SK-N-SH (cell line): ENCODE measurements around the gene AEBP1. TPM values are rescaled to one million over a fixed set of nuclear protein-coding genes. Genes with fewer than 3 reads are reported as not detected.

Experiments
- CTCF ChIA-PET: fragments of 300-600, 350-600 bp; formaldehyde crosslinking; extraction: SDS; loops from one replicate; lab custom pipeline; 2021; lab: Yijun Ruan, JAX
- POLR2A ChIA-PET: fragments of 350-600 bp; sonication (Branson Sonifier 250); formaldehyde crosslinking; extraction: SDS; loops from one replicate; lab custom pipeline; 2020; ENCODE audit warnings: antibody characterized with exemption, inconsistent platforms; lab: Yijun Ruan, JAX
- DNase-seq: peaks from one replicate; pipeline ENCODE4 v3.0.0; 2012
- H2AFZ ChIP-seq: fragments of 200-600 bp; sonication (generic); 2 replicates; pipeline ENCODE4 v1.8.1; 2016; ENCODE audit warnings: antibody characterized with exemption, mild to moderate bottlenecking, low read depth
- H3F3A ChIP-seq: fragments of 200-600 bp; sonication (generic); replicated peaks from 2 replicates; pipeline ENCODE3; 2016; ENCODE audit warnings: antibody characterized with exemption, mild to moderate bottlenecking; ENCODE audit not compliant: insufficient read depth
- H3K27ac ChIP-seq, 2 experiments: fragments of 200-500 bp in 1 of 2; fragments of 200-600 bp in 1 of 2; sonication (Bioruptor generic) in 1 of 2; sonication (generic), shearing (Covaris generic) in 1 of 2; 2 replicates each; pipeline versions ENCODE4 v1.5.1 to v1.6.1; 2014 to 2016; ENCODE audit warnings: low read depth in 2 of 2, inconsistent platforms in 1 of 2, low read length in 1 of 2, mild to moderate bottlenecking in 1 of 2, mixed read lengths in 1 of 2
- H3K27me3 ChIP-seq: fragments of 200-600 bp; sonication (generic), shearing (Covaris generic); 2 replicates; pipeline ENCODE4 v1.6.1; 2016; ENCODE audit warnings: mixed run types; ENCODE audit not compliant: insufficient read depth
- H3K36me3 ChIP-seq, 2 experiments: fragments of 200-500 bp in 1 of 2; fragments of 200-600 bp in 1 of 2; sonication (Bioruptor generic) in 1 of 2; sonication (generic) in 1 of 2; replicated peaks in 1 of 2; 2 replicates each; pipeline versions ENCODE3 to v1.5.1; 2014 to 2016; ENCODE audit warnings: low read length in 1 of 2, mild to moderate bottlenecking in 1 of 2; ENCODE audit not compliant: insufficient read depth in 2 of 2, control insufficient read depth in 1 of 2
- H3K4me1 ChIP-seq, 2 experiments: fragments of 200-500 bp in 1 of 2; fragments of 200-600 bp in 1 of 2; sonication (Bioruptor generic) in 1 of 2; sonication (generic), shearing (Covaris generic) in 1 of 2; 2 replicates each; pipeline versions ENCODE4 v1.5.1 to v1.6.1; 2014 to 2016; ENCODE audit warnings: low read depth in 1 of 2, low read length in 1 of 2, mixed run types in 1 of 2; ENCODE audit not compliant: insufficient read depth in 2 of 2, control insufficient read depth in 1 of 2
- H3K4me2 ChIP-seq: fragments of 200-600 bp; sonication (generic), shearing (Covaris generic); 2 replicates; pipeline ENCODE4 v1.6.1; 2017; ENCODE audit warnings: mixed run types
- H3K4me3 ChIP-seq, 2 experiments: fragments of 200-500 bp in 1 of 2; fragments of 200-600 bp in 1 of 2; sonication (Bioruptor generic) in 1 of 2; sonication (generic), shearing (Covaris generic) in 1 of 2; 2 replicates each; pipeline versions ENCODE4 v1.5.1 to v1.8.1; 2014 to 2016; ENCODE audit warnings: low read depth in 2 of 2, inconsistent platforms in 1 of 2, low read length in 1 of 2, mild to moderate bottlenecking in 1 of 2, mixed read lengths in 1 of 2, moderate library complexity in 1 of 2
- H3K79me2 ChIP-seq: fragments of 200-600 bp; sonication (generic); 2 replicates; pipeline ENCODE4 v1.8.1; 2017; ENCODE audit warnings: mild to moderate bottlenecking; ENCODE audit not compliant: insufficient read depth
- H3K9ac ChIP-seq: fragments of 200-600 bp; sonication (generic); 2 replicates; pipeline ENCODE4 v1.6.1; 2017; ENCODE audit warnings: mixed run types
- H3K9me2 ChIP-seq: fragments of 200-600 bp; sonication (generic); 2 replicates; pipeline ENCODE4 v1.6.1; 2017; ENCODE audit warnings: mixed run types
- H3K9me3 ChIP-seq: fragments of 200-600 bp; sonication (generic); 2 replicates; pipeline ENCODE4 v1.6.1; 2017; ENCODE audit warnings: mixed run types, mild to moderate bottlenecking, moderate library complexity
- H4K20me1 ChIP-seq: fragments of 200-600 bp; sonication (generic); 2 replicates; pipeline ENCODE4 v1.6.1; 2017; ENCODE audit warnings: mild to moderate bottlenecking, mixed run types; ENCODE audit not compliant: insufficient read depth
- CHD2 ChIP-seq: fragments of 150-350 bp; IDR thresholded peaks from 2 replicates; pipeline ENCODE4 v1.6.1; 2018; ENCODE audit warnings: low read length; ENCODE audit not compliant: partially characterized antibody
- ELF1 ChIP-seq: IDR thresholded peaks from 2 replicates; pipeline ENCODE4 v1.4.0; 2012
- GABPA ChIP-seq: IDR thresholded peaks from 2 replicates; pipeline ENCODE4 v1.4.0; 2012; ENCODE audit warnings: low read depth, mild to moderate bottlenecking
- GATA2 ChIP-seq: sonication (generic); formaldehyde crosslinking; IDR thresholded peaks from 2 replicates; pipeline ENCODE4 v1.5.0; 2020; ENCODE audit warnings: mild to moderate bottlenecking, missing genetic modification reagents
- JUND ChIP-seq: IDR thresholded peaks from 2 replicates; pipeline ENCODE4 v1.4.0; 2012
- NFIC ChIP-seq: IDR thresholded peaks from 2 replicates; pipeline ENCODE4 v1.4.0; 2012; ENCODE audit warnings: borderline replicate concordance
- PBX3 ChIP-seq: IDR thresholded peaks from 2 replicates; pipeline ENCODE4; 2012
- POLR2AphosphoS5 ChIP-seq: IDR thresholded peaks from 2 replicates; pipeline ENCODE4 v1.6.1; 2012; ENCODE audit warnings: low read depth, low read length
- RCOR1 ChIP-seq: fragments of 150-350 bp; IDR thresholded peaks from 2 replicates; pipeline ENCODE4 v1.6.1; 2017; ENCODE audit warnings: antibody characterized with exemption, low read length
- RFX5 ChIP-seq: IDR thresholded peaks from 2 replicates; pipeline ENCODE4 v1.6.1; 2012; ENCODE audit warnings: mild to moderate bottlenecking, improper control_type of control experiment, low read length
- SIN3A ChIP-seq: IDR thresholded peaks from 2 replicates; pipeline ENCODE4 v1.6.1; 2012; ENCODE audit warnings: low read depth, mild to moderate bottlenecking, low read length, moderate library complexity, borderline replicate concordance
- SMC3 ChIP-seq: IDR thresholded peaks from 2 replicates; pipeline ENCODE4 v1.6.1; 2012; ENCODE audit warnings: low read depth, low read length, improper control_type of control experiment
- TAF1 ChIP-seq: IDR thresholded peaks from 2 replicates; pipeline ENCODE4 v1.6.1; 2012; ENCODE audit warnings: low read depth, mild to moderate bottlenecking, low read length, moderate library complexity, borderline replicate concordance
- TCF12 ChIP-seq: IDR thresholded peaks from 2 replicates; pipeline ENCODE4 v1.4.0; 2012
- TEAD4 ChIP-seq: IDR thresholded peaks from 2 replicates; pipeline ENCODE4 v1.4.0; 2012; ENCODE audit warnings: mild to moderate bottlenecking, borderline replicate concordance; ENCODE audit not compliant: insufficient read depth
- USF1 ChIP-seq: IDR thresholded peaks from 2 replicates; pipeline ENCODE4 v1.4.0; 2012; ENCODE audit warnings: low read depth, borderline replicate concordance
- USF2 ChIP-seq: fragments of 150-350 bp; IDR thresholded peaks from 2 replicates; pipeline ENCODE4 v1.6.1; 2017; ENCODE audit warnings: antibody characterized with exemption, low read length, low read depth, borderline replicate concordance
- YY1 ChIP-seq: IDR thresholded peaks from 2 replicates; pipeline ENCODE4 v1.4.0; 2012; ENCODE audit warnings: low read depth, mild to moderate bottlenecking
- ZBTB33 ChIP-seq: IDR thresholded peaks from 2 replicates; pipeline ENCODE4 v1.4.0; 2012; ENCODE audit warnings: low read depth, borderline replicate concordance
- WGBS: methylation state at CpG from one replicate; pipeline ENCODE4 v1.1.6; 2017; ENCODE audit warnings: low lambda C conversion rate; 5-methylcytosine and 5-hydroxymethylcytosine counted together
- polyA plus RNA-seq, 3 experiments: library from polyadenylated mRNA; depleted of rRNA; stranded (reverse); fragments of >200 nt; gene quantifications; 2 replicates each; pipeline ENCODE4 v1.2.3, GENCODE V29; 2012

Gene AEBP1
- polyA plus RNA-seq, 1 of the 3 experiments (the other 2 are of a cell fraction), result 105 TPM

GRCh38 chr7:44077061-44077460 is 27.1 kb upstream of the AEBP1 start:
- no peak overlapping the region for H3K9ac ChIP-seq
- H3K9me3 ChIP-seq, result no peaks in the 10 kb centered on the region
- H3K4me2 ChIP-seq, result no peak overlapping the region
- H4K20me1 ChIP-seq, result no peaks in the 10 kb centered on the region
- peaks cover 20% of the 10 kb centered on the region for H3K79me2 ChIP-seq
- H3K9me2 ChIP-seq, result no peaks in the 10 kb centered on the region
- H3K36me3 ChIP-seq, result peaks cover 22 to 69% of the 10 kb centered on the region in 2 experiments
- no peak for TF ChIP-seq JUND
- TF ChIP-seq RCOR1, result no peak
- no peak for TF ChIP-seq GABPA
- TF ChIP-seq USF2, result no peak
- TF ChIP-seq RFX5, result no peak
- TF ChIP-seq NFIC, result no peak
- TF ChIP-seq GATA2 (CRISPR knock-in tag), result no peak
- CTCF ChIA-PET, result interaction anchor here (0.7 to 1.1 kb wide), 3 partner anchors 9 to 45 kb away, joined by 3 to 6 read pairs (median 3); no protein-coding TSS in a partner anchor
- no peak overlapping the region for H3K27ac ChIP-seq
- peaks cover 17% of the 10 kb centered on the region for H3F3A ChIP-seq
- H3K27me3 ChIP-seq, result no peaks in the 10 kb centered on the region
- POLR2A ChIA-PET, result no interaction called here
- peaks cover 12 to 25% of the 10 kb centered on the region in 2 experiments for H3K4me1 ChIP-seq
- H2AFZ ChIP-seq, result no peak overlapping the region
- H3K4me3 ChIP-seq, result no peak overlapping the region
- no peak for DNase-seq
- 90% methylated on average over 8 of the region's 9 CpGs for WGBS

GRCh38 chr7:44077681-44078091 is 26.5 kb upstream of the AEBP1 start:
- ChIA-PET CTCF (interaction anchor here (0.6 kb wide), 1 partner anchor 14 kb away, joined by 3 read pairs; no protein-coding TSS in a partner anchor), POLR2A (interaction anchor here (0.7 kb wide), 1 partner anchor 10 kb away, joined by 3 read pairs; no protein-coding TSS in a partner anchor)
- Histone ChIP-seq H3K4me1 (peaks cover 10 to 18% of the 10 kb centered on the region in 2 experiments), H3K79me2 (peaks cover 21% of the 10 kb centered on the region), H3K27me3 (no peaks in the 10 kb centered on the region), H3K4me3 (no peak overlapping the region), H3K9ac (no peak overlapping the region), H3K9me2 (no peaks in the 10 kb centered on the region), H3K27ac (no peak overlapping the region), H3F3A (peaks cover 10% of the 10 kb centered on the region), H4K20me1 (no peaks in the 10 kb centered on the region), H3K9me3 (no peaks in the 10 kb centered on the region), H3K4me2 (no peak overlapping the region), H3K36me3 (peaks cover 22 to 69% of the 10 kb centered on the region in 2 experiments), H2AFZ (no peak overlapping the region)
- TF ChIP-seq ELF1, result no peak
- 94% methylated on average over 5 of the region's 5 CpGs for WGBS
- no peak for DNase-seq

- H2AFZ ChIP-seq, result no peak overlapping the region
- no peaks in the 10 kb centered on the region for H3K27me3 ChIP-seq
- H3K9ac ChIP-seq, result no peak overlapping the region
- peaks cover 9% of the 10 kb centered on the region for H3F3A ChIP-seq
- CTCF ChIA-PET, result no interaction called here
- H3K9me2 ChIP-seq, result no peaks in the 10 kb centered on the region
- H4K20me1 ChIP-seq, result no peaks in the 10 kb centered on the region
- peaks cover 21% of the 10 kb centered on the region for H3K79me2 ChIP-seq
- whole genome bisulfite sequencing, result 96% methylated on average over 8 of the region's 8 CpGs
- H3K4me1 ChIP-seq, result peaks cover 7 to 14% of the 10 kb centered on the region in 2 experiments; a peak in 3 of 4 replicates
- H3K9me3 ChIP-seq, result no peaks in the 10 kb centered on the region
- H3K27ac ChIP-seq, result no peak overlapping the region
- POLR2A ChIA-PET, result no interaction called here
- no peak for DNase-seq
- peaks cover 22 to 64% of the 10 kb centered on the region in 2 experiments for H3K36me3 ChIP-seq
- H3K4me2 ChIP-seq, result no peak overlapping the region
- H3K4me3 ChIP-seq, result no peak overlapping the region
- TF ChIP-seq SIN3A (no peak), TEAD4 (no peak), NFIC (no peak), TAF1 (no peak), PBX3 (no peak), GABPA (no peak), YY1 (no peak), ZBTB33 (no peak), TCF12 (no peak), SMC3 (no peak), USF1 (no peak), CHD2 (no peak), POLR2AphosphoS5 (no peak)
These were observed 25.6 kb upstream of the AEBP1 start for GRCh38 chr7:44078521-44078920.
